ENCODE results near the gene VDR. TPM values are rescaled to one million over a fixed set of nuclear protein-coding genes. Genes with fewer than 3 reads are reported as not detected.

VDR gene
- polyA plus RNA-seq, 3 donors from 2014 or later: 0.04 TPM; not detected in 2

DNA sequence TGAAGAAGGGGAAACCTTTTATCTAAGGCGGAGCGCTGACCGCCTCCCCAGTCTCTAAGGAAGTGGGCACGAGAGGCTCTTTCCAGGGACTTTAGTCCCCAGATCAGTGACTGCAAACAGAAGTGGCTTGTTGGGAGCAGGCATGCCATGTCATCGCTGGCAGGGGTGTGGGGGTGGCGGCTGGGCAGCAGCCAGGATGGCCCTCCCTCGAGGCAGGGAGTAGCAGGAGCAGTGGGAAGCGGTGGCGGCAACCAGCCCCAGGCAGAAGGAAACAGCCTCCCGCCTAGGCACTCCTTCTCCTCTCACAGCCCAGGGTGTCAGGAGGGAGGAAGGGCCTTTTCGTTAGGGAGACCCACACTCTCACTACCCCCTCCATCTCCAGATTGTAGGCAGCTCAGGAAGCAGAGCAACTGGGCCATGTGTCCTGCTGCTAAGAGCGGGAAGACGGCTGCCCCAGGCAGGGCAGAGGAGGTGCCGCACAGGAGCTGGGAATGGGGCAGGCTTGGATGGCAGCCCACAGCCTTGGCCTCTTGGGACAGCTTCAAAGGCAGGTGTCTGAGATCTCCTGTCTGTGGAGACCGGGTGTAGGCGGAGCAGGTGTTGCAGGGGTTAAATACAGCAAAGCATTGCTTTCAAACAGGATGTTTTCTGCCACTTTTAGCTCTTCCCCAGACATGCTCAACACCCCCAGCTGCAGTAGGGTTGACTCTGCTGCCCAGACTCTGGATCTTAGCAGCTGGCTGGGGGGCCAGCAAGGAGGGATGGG, 21.8 kb downstream of the VDR start:
- Mint-ChIP-seq H3K27ac (no peak overlapping the region), H3K4me3 (peak overlapping the region in 1 of 5 donors; percentile 5), H3K36me3 (no peaks in the 10 kb centered on the region), H3K27me3 (ENCODE audit: low read depth in 3 of 3) (peaks cover 3 to 10% (median 3%) of the 10 kb centered on the region in 3 donors), H3K4me1 (peaks cover 10 to 17% of the 10 kb centered on the region in 2 donors), H3K9me3 (no peaks in the 10 kb centered on the region)
- DNase-seq: no peak

DNA sequence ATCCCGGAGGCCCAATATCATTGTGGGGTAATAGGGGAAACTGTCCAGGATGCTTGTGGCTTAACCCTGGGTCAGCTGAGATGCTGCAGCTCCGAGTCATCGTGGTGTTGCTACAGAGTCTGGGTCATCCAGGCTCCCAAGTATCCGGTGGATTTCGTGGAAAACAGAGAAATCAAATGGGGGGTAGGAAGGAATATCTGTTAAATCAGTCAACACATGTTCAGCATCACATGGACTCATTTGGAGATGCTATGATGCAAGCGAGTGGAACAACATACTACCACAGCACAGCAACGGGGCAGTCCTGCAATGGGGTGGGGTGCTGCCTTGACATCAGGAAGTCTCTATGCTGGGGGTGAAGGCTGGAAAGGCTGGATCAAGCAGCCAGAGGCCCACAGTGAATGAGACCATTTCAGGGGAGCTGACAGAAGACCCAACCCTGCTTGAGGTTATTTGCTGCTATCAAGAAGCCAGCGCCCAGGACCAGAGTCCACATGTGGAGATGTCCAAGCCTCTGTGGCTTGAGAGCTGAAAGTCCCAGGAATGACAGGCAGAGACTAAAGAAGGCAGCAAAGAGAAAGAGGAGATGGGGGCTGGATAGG, 22.9 kb downstream of the VDR start:
- DNase-seq: no peak
- no peaks in the 10 kb centered on the region for H3K9me3 Mint-ChIP-seq
- no peaks in the 10 kb centered on the region for H3K36me3 Mint-ChIP-seq
- H3K4me1 Mint-ChIP-seq: peaks cover 10 to 17% of the 10 kb centered on the region in 2 donors
- H3K4me3 Mint-ChIP-seq: no peak overlapping the region
- H3K27me3 Mint-ChIP-seq (ENCODE audit: low read depth in 3 of 3): peaks cover 3 to 10% (median 5%) of the 10 kb centered on the region in 3 donors
- H3K27ac Mint-ChIP-seq: peak overlapping the region in 1 of 6 donors; percentile 63

DNA sequence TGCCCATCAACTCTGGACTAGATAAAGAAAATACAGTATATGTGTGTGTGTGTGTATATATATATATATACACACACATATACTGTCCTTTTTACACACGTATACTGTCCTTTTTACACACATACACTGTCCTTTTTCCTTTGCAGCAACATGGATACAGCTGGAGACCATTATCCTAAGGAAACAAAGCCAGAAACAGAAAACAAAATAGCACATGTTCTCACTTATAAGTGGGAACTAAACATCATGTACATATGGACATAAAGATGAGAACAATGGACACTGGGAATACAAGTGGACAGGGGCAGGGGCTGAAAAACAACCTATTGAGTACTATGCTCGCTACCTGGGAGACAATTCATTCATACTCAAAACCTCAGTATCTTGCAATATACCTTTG, 23.7 kb downstream of the VDR start:
- Mint-ChIP-seq H3K27ac (no peak overlapping the region), H3K9me3 (no peaks in the 10 kb centered on the region), H3K4me3 (no peak overlapping the region), H3K27me3 (ENCODE audit: low read depth in 3 of 3) (peaks cover 3 to 7% (median 4%) of the 10 kb centered on the region in 3 donors), H3K4me1 (peaks cover 10 to 13% of the 10 kb centered on the region in 2 donors), H3K36me3 (no peaks in the 10 kb centered on the region)
- no peak for DNase-seq

DNA sequence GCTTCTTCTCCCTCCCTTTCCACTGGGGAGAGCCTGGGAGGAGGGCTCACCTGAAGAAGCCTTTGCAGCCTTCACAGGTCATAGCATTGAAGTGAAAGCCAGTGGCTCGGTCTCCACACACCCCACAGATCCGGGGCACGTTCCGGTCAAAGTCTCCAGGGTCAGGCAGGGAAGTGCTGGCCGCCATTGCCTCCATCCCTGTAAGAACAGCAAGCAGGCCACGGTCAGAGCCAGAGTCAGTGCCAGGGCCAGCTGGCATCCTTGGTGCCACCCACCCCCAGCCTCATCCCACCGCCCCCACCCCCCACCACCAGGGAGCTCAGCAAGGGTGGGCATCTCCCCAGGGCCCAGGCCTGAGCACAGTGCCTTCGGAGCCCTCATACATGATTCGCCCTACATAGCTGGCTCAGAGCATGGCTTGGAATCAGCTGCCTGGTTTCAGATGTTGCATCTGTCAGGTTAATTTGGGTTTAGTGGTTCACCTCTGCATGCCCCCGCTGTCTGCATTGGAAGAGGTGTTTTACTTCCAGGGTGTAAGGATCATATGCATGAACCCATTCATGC, 25.8 kb downstream of the VDR start:
- no peak for DNase-seq
- H3K36me3 Mint-ChIP-seq: no peaks in the 10 kb centered on the region
- peaks cover 0 to 1% of the 10 kb centered on the region in 2 donors for H3K4me1 Mint-ChIP-seq
- no peaks in the 10 kb centered on the region for H3K9me3 Mint-ChIP-seq
- H3K27me3 Mint-ChIP-seq (ENCODE audit: low read depth in 3 of 3): peaks cover 3 to 7% (median 6%) of the 10 kb centered on the region in 3 donors
- no peak overlapping the region for H3K27ac Mint-ChIP-seq
- no peak overlapping the region for H3K4me3 Mint-ChIP-seq

DNA sequence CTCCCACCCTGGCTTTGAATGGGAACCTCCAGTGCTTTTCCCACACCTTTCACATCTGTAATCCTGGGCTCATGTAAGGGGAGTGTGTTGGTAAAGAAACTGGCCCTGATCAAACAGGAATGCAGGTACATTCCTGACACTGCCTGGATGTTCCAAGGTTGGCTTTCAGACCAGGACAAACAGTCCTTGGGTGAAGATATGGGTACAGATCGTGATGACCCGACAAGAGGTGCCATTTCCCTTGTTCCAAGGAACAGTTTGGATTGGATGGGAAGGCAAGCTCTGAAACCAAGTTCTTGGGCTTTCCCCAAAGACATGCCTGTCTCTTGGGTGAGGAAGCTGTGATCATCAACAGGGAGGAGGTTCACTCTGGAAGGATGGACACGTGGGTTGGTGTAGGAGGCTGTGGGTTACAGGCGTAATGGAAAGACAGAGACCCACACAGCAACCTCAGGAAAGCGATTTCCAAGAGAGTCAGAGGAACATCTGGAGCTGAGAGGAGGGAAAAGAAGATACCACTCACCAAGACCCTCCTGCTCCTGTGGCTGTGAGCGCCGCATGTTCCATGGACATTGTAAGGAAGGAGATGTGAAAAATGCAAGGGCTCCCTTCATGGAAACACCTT, 26.4 kb downstream of the VDR start:
- no peak for DNase-seq
- no peak overlapping the region for H3K4me3 Mint-ChIP-seq
- H3K9me3 Mint-ChIP-seq: no peaks in the 10 kb centered on the region
- peaks cover 0 to 1% of the 10 kb centered on the region in 2 donors for H3K4me1 Mint-ChIP-seq
- H3K36me3 Mint-ChIP-seq: no peaks in the 10 kb centered on the region
- peak overlapping the region in 1 of 6 donors; percentile 7 for H3K27ac Mint-ChIP-seq
- peaks cover 3 to 7% (median 6%) of the 10 kb centered on the region in 3 donors for H3K27me3 Mint-ChIP-seq (ENCODE audit: low read depth in 3 of 3)

DNA sequence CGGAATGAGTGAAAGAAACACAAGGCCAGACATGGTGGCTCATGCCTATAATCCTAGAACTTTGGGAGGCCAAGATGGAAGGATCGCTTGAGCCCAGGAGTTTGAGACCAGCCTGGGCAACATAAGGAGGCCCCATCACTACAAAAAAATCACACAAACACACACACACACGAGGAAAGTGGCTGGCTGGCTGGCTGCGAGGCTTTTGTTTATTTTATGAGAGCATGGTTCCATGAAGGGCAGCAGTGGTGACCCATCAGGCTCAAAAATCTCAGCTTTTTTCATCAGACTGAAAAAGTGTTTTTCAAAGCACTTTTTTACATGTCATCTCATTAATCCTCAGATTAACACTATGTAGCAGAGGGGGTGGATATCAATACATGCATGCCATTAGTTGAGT, 27.7 kb downstream of the VDR start:
- no peak overlapping the region for H3K4me3 Mint-ChIP-seq
- H3K4me1 Mint-ChIP-seq: no peaks in the 10 kb centered on the region
- H3K36me3 Mint-ChIP-seq: no peaks in the 10 kb centered on the region
- no peak for DNase-seq
- no peak overlapping the region for H3K27ac Mint-ChIP-seq
- peaks cover 3 to 7% (median 4%) of the 10 kb centered on the region in 3 donors for H3K27me3 Mint-ChIP-seq (ENCODE audit: low read depth in 3 of 3)
- no peaks in the 10 kb centered on the region for H3K9me3 Mint-ChIP-seq

DNA sequence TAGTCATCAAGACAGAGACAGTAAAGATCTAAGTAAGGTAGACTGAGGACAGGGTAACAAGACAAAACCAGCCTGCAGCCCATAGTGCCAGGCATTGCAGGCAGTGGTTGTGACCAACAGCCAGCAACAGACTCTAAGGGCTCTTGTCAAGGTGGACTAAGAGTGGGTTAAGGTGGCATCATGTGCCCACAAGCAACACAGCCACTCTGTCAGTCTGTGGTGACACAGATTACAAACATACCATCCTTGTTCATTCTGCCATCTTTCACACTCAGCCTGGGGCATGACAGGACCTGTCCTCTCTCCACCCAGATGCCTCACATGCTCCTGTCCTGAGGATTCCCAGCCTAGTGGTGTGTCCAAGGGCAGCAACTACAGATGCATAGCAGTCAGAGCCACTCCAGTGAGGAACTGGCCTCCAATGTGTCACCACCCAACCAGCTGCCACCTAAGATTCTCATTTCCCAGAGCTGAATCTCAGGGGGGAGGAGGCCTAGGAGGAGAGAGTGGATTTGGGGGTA, 28.3 kb downstream of the VDR start:
- no peaks in the 10 kb centered on the region for H3K4me1 Mint-ChIP-seq
- H3K4me3 Mint-ChIP-seq: no peak overlapping the region
- peaks cover 2 to 7% (median 3%) of the 10 kb centered on the region in 3 donors for H3K27me3 Mint-ChIP-seq (ENCODE audit: low read depth in 3 of 3)
- H3K36me3 Mint-ChIP-seq: no peaks in the 10 kb centered on the region
- no peak overlapping the region for H3K27ac Mint-ChIP-seq
- DNase-seq: no peak
- H3K9me3 Mint-ChIP-seq: no peaks in the 10 kb centered on the region

DNA sequence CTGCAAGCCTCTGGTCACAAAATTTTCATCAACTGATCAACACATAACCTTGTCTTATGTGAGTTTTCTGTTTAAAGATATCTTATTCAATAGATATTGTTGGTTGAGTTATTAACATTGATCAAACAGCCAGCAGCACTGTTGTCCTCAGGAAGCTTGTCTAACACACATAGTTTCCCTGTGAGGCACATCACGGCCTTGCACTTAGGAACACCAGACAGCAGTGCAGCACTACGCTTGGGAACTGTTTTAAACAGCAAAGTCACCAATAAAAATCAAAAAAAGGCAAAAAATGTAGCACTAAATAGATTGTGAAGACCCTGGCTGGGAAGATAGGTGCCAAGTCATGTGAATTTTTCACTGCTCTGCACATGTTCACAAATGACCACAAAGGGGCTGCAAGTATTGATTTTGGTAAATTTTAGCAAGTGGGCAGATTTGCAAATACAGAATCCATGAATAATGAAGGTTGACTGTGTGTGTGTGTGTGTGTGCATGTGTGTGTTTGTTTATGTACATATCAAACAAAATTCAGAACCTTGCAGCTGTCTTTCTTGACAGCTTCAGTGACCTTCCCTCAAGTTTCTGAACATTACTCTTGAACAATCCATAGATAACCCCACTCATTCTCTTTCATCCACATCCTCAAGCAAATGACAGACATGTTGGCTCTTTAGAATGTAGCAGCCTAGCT, 28.9 kb downstream of the VDR start:
- Mint-ChIP-seq H3K27me3 (ENCODE audit: low read depth in 3 of 3) (peaks cover 2 to 7% (median 3%) of the 10 kb centered on the region in 3 donors), H3K36me3 (no peaks in the 10 kb centered on the region), H3K9me3 (no peaks in the 10 kb centered on the region), H3K27ac (no peak overlapping the region), H3K4me1 (no peaks in the 10 kb centered on the region), H3K4me3 (no peak overlapping the region)
- no peak for DNase-seq

DNA sequence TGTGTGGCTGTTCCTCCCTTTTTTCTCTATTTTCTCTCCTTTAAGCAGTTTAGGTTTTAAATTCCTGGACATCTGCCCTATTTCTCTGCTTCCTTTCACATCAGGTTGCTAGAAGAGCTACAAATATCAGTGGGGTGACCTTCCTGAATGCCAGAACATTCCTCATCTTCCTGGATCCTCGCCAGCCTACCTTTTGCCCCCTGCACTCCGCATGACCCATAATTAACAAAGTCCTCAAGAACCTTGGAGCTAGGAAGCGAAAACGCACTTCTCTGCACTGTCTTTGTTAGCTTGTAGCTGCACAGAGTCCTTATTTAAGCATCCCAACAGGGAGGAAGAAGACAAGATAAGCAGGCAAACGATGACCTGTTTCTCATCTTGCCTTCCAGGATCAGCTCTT, 30.5 kb downstream of the VDR start:
- Mint-ChIP-seq H3K27me3 (ENCODE audit: low read depth in 3 of 3) (peaks cover 2 to 9% (median 3%) of the 10 kb centered on the region in 3 donors), H3K27ac (no peak overlapping the region), H3K4me1 (peaks cover 1 to 6% of the 10 kb centered on the region in 2 donors), H3K36me3 (no peaks in the 10 kb centered on the region), H3K9me3 (no peaks in the 10 kb centered on the region), H3K4me3 (no peak overlapping the region)
- DNase-seq: no peak

DNA sequence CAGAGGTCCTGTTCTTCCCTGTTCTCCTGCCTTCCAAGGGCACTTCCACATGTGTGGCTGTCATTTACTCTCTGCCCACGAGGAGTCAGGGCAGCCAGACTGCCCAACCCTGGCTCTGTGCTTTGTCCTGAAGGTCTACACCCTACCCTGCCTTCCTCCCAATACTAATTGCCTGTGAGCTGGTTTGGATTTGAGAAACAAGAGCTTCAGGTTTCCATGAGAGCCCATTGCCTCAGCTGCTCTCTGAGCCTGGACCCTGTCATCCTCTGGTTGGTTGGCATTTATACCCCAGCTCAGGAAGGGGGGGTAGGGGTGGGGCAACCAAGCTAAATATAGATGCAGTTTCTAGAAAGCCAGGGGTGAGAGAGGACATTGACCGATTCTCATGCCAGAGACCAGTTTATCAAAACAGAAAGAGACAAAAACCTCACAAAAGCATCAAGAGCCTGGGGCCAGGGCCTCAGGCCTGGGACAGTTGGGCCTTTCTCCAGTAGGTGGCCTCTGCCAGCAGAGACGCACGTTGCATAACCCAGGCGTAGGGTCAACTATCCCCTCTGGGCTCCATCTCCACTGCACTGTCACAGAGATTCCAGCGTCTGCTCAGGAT, 34.5 kb downstream of the VDR start:
- Mint-ChIP-seq H3K27ac (no peak overlapping the region), H3K9me3 (no peaks in the 10 kb centered on the region), H3K4me3 (no peak overlapping the region), H3K4me1 (peaks cover 1 to 10% of the 10 kb centered on the region in 2 donors), H3K36me3 (no peaks in the 10 kb centered on the region), H3K27me3 (ENCODE audit: low read depth in 3 of 3) (peaks cover 0 to 8% (median 2%) of the 10 kb centered on the region in 3 donors)
- no peak for DNase-seq

DNA sequence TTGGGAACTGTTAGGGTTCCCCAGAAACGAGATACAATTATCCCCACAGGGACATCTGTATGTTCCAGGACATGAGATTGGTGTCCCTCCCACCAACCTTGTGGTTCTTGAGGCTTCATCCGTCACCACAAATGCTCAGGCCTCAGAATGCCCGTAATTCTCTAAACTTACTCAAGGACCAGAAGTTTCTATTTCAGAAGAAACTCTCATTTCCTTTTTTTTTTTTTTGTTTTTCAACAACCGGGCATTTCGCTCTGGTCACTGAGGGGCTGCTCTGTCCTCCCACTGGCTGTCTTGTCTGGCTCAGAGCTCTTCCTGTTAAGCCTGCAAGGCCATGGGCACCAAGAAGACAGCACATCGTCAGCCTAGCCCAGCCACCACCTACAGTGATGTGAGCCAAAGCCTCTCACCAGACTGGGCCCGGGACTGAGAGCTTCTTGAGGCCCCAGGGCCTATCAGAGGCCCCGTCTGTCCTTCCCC, 36.2 kb downstream of the VDR start:
- Mint-ChIP-seq H3K27me3 (ENCODE audit: low read depth in 3 of 3) (peaks cover 0 to 3% (median 0%) of the 10 kb centered on the region in 3 donors), H3K27ac (no peak overlapping the region)

DNA sequence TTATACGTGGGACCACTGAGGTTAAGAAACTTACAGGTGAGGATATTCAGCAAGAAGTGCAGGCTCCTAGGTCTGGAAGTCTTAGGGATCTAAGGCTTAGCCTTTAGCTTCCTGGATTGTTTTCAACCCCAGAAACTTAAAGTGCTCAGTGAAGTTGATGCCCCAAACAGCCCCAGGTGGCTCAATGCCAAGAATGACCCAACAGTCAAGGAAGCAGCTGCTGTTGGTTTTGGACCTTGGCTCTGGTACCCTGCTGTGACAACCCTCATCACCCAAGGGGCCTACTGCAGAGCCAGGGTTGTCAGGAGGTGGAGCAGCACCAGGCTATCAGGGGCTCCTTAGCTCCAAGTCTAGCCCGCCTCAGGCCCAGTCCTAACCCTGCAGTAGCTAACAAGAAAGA, 36.8 kb downstream of the VDR start:
- H3K9me3 Mint-ChIP-seq: no peaks in the 10 kb centered on the region
- DNase-seq: no peak
- H3K27me3 Mint-ChIP-seq (ENCODE audit: low read depth in 3 of 3): peaks cover 0 to 3% (median 0%) of the 10 kb centered on the region in 3 donors
- H3K36me3 Mint-ChIP-seq: no peaks in the 10 kb centered on the region
- H3K4me3 Mint-ChIP-seq: no peak overlapping the region
- no peak overlapping the region for H3K27ac Mint-ChIP-seq
- peaks cover 1 to 10% of the 10 kb centered on the region in 2 donors for H3K4me1 Mint-ChIP-seq

More for the DNA sequence above, 36.2 kb downstream of the VDR start:
- DNase-seq: no peak
- no peak overlapping the region for H3K4me3 Mint-ChIP-seq
- H3K36me3 Mint-ChIP-seq: no peaks in the 10 kb centered on the region
- no peaks in the 10 kb centered on the region for H3K9me3 Mint-ChIP-seq
- peaks cover 1 to 10% of the 10 kb centered on the region in 2 donors for H3K4me1 Mint-ChIP-seq

DNA sequence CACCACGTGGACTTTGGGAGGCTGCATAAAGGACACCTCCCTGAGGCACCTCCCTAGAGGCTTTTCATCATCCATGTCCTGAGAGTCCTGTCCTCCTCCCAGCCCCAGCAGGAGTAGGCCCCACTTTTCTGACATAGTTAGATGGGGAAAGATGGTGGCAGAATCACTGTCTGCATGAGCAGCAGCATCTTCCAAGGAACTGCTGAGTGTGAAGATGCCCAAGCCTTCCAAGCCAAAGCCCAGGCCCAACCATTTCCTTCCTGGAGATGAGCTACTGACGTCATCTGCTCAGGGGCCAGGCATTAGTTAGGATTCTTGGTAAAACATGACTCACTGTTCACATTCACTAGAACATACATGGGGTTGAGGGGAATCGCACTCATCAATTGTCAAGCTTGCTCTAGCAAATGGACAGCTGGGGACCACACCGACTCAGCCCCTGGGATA, 37.3 kb downstream of the VDR start:
- Mint-ChIP-seq H3K27me3 (ENCODE audit: low read depth in 3 of 3) (peaks cover 0 to 3% (median 0%) of the 10 kb centered on the region in 3 donors), H3K36me3 (no peaks in the 10 kb centered on the region), H3K27ac (no peak overlapping the region), H3K4me3 (no peak overlapping the region), H3K4me1 (peaks cover 1 to 10% of the 10 kb centered on the region in 2 donors), H3K9me3 (no peaks in the 10 kb centered on the region)
- no peak for DNase-seq

Data from immature natural killer cell (primary cell).